OCI-LY3 (cell line): ENCODE data around the gene CACNA1A.

Experiments used
- CTCF ChIP-seq: fragments of 200-600, 300-600 bp; sonication (generic); IDR thresholded peaks from 2 replicates; pipeline ENCODE4 v1.5.1; 2014; ENCODE audit warnings: antibody characterized with exemption, low read length, low read depth
- EZH2phosphoT487 ChIP-seq: fragments of 200-600 bp; shearing (Covaris generic); IDR thresholded peaks from 2 replicates; pipeline ENCODE4 v1.6.1; 2018; ENCODE audit warnings: antibody characterized with exemption, mixed run types, low read depth

- TF ChIP-seq CTCF (no peak), EZH2phosphoT487 (no peak)
These were observed 206.4 kb downstream of the CACNA1A start for GRCh38 chr19:13299838-13300237.
